Neutrophil (primary cell): ENCODE results near the gene HTT.

Source experiments
- H3K27ac ChIP-seq: fragments of 200-600 bp; sonication (generic); 2 replicates; pipeline ENCODE4 v1.5.1; 2016; ENCODE audit warnings: mild to moderate bottlenecking, moderate library complexity
- H3K27me3 ChIP-seq: fragments of 200-600 bp; sonication (generic); 2 replicates; pipeline ENCODE4 v1.6.0; 2016; ENCODE audit warnings: mild to moderate bottlenecking
- H3K36me3 ChIP-seq: fragments of 200-600 bp; sonication (generic); 2 replicates; pipeline ENCODE4 v1.5.1; 2017
- H3K4me1 ChIP-seq, 2 experiments: fragments of 200-600 bp in 1 of 2; sonication (generic) in 1 of 2; 1 replicate in 1 of 2; 2 replicates in 1 of 2; pipeline versions ENCODE4 v1.5.1 to v1.6.1; 2013 to 2016; ENCODE audit warnings: low read depth in 1 of 2, low read length in 1 of 2, mild to moderate bottlenecking in 1 of 2, moderate library complexity in 1 of 2; ENCODE audit not compliant: control insufficient read depth in 1 of 2, insufficient read depth in 1 of 2
- H3K4me3 ChIP-seq, 2 experiments: fragments of 200-600 bp in 1 of 2; sonication (generic) in 1 of 2; 1 replicate in 1 of 2; 2 replicates in 1 of 2; pipeline ENCODE4 v1.5.1; 2013 to 2016; ENCODE audit warnings: low read depth in 1 of 2, low read length in 1 of 2, mild to moderate bottlenecking in 1 of 2, moderate library complexity in 1 of 2
- H3K9me3 ChIP-seq: fragments of 200-600 bp; sonication (generic); 2 replicates; pipeline ENCODE4 v1.5.1; 2016
- CTCF ChIP-seq: fragments of 200-600 bp; sonication (generic); IDR thresholded peaks from 2 replicates; pipeline ENCODE4 v1.5.1; 2016; ENCODE audit warnings: antibody characterized with exemption

Gene HTT

DNA sequence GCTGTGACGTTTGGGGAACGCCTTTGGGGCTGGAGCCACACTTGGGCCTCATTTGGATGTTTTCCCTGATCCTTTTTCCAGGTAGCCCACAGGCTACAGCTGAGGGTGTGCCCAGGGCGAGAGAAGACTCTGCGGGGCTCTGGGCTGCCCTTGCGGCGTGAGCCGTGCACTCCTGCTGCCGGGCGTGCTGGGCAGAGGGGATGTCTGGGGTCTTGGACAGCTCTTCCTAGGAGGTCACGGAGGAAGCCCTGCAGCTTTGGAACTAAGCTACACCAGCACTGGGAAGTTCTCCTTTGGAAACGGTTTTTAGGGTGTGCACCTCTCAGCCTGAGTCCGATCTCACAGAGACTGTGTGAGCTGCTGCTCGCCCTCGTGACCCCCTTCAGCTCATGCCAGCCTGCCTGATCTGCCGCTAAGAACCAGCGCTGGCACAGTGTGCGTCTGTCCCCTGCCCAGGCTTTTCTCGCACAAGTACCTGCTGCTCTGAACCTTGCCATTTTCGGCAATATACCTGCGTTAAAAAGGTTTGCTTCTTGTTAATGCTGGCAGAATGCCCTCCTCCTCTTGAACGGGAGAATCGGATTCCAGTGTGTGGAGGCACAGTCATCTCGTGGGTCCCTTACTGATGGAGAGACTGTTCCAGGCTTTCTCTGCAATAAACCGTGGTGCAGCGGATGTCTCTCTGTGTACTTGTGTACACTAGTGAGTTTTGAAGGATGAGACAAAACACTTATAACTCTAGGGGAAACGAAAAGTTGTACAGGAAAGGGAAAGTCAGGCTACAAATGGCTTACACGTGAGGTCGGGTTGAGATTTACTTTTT lies 188.8 kb downstream of the HTT start:
- Histone ChIP-seq H3K27me3 (no peaks in the 10 kb centered on the region), H3K36me3 (no peaks in the 10 kb centered on the region), H3K4me3 (no peak overlapping the region), H3K27ac (no peak overlapping the region), H3K9me3 (no peaks in the 10 kb centered on the region), H3K4me1 (no peaks in the 10 kb centered on the region)
- no peak for TF ChIP-seq CTCF

DNA sequence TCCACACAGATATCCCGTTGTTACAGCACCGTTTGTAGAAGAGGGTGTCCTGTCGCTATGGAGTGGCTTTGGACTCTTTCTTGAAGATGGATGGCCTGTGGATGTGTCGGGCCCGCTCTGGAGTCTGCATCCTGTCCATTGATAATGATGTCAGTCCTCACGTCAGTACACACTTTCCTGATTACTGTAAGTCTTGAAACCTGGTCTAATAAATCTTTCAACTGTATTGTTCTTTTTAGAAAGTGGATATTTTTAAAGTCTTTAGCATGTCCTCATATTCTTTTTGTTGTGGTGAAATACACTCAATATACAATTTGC lies 189.4 kb downstream of the HTT start:
- TF ChIP-seq CTCF: no peak
- Histone ChIP-seq H3K4me1 (no peaks in the 10 kb centered on the region), H3K36me3 (no peaks in the 10 kb centered on the region), H3K27me3 (no peaks in the 10 kb centered on the region), H3K4me3 (no peak overlapping the region), H3K9me3 (no peaks in the 10 kb centered on the region), H3K27ac (no peak overlapping the region)

DNA sequence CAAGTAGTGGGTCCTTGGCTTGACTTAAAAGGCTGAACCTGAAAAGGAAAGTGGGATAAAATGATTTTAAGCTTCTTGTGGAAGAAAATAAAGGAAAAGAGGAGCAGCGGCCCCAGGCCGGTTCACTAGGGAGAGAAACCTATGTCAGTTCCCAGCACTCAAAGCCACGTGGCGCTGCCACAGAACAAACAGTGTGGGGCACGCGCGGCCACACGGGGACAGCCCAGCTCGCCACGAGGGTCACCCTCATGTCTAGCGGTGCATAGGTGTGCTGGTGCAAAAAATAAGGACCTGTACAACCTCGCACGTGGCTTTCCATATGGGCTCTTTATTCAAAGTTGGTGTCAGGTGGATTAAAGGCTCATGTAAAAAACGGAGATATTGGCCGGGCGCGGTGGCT lies 191.6 kb downstream of the HTT start:
- Histone ChIP-seq H3K27ac (no peak overlapping the region), H3K36me3 (no peaks in the 10 kb centered on the region), H3K4me3 (no peak overlapping the region), H3K4me1 (no peaks in the 10 kb centered on the region), H3K27me3 (no peaks in the 10 kb centered on the region), H3K9me3 (no peaks in the 10 kb centered on the region)
- TF ChIP-seq CTCF: no peak

GRCh38 chr4:3267576-3268394 lies 193.3 kb downstream of the HTT start:
- Histone ChIP-seq H3K36me3 (no peaks in the 10 kb centered on the region), H3K4me1 (no peaks in the 10 kb centered on the region), H3K9me3 (no peaks in the 10 kb centered on the region), H3K27me3 (no peaks in the 10 kb centered on the region), H3K4me3 (no peak overlapping the region), H3K27ac (no peak overlapping the region)
- no peak for TF ChIP-seq CTCF

DNA sequence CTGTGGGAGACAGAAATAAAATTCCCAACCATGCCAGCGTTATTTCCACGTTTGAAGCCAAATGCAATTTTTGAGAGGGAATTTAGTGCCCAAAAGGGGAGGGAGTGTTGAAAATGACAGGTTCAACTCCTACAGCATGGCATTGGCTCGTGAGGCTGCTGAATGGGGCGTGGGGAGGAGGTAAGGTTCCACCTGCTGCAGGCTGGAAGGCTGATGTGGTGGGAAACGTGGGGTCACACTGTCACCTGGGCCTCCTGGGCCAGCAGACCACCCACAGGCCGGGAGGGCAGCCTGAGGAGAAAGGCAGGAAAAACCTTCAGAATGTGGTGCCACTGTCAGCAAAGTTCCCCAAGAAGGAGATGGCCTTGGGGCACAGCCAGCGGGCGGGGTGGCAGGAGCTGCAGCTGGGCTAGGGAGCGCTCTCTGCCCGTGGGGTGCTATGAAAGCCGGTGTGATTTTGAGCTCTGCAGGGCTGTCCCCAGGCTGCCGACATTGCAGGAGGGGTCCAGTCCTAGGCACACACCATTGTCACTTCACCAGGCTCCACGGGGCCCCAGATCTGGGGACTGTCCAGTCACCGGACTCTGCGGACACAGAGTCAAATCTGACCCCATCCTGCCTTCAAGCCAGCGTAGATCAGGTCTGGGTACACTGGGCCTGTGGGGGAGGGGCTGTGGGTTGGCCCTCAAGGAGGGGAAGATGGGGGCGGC lies 194.1 kb downstream of the HTT start:
- TF ChIP-seq CTCF: no peak

More for the DNA sequence above, 194.1 kb downstream of the HTT start:
- H3K27me3 ChIP-seq: no peaks in the 10 kb centered on the region
- no peak overlapping the region for H3K27ac ChIP-seq
- H3K36me3 ChIP-seq: no peaks in the 10 kb centered on the region
- H3K4me3 ChIP-seq: no peak overlapping the region
- H3K9me3 ChIP-seq: no peaks in the 10 kb centered on the region
- no peaks in the 10 kb centered on the region for H3K4me1 ChIP-seq
